Hematopoietic multipotent progenitor cell treated with erythropoietin and hydrocortisone succinate and interleukin-3 and kit ligand, for 8 days (in vitro differentiated cells): ENCODE data around the gene USF2.

Experiments
- DNase-seq: peaks from one replicate; pipeline ENCODE4 v3.0.0-alpha.2; 2015

Gene USF2

DNA sequence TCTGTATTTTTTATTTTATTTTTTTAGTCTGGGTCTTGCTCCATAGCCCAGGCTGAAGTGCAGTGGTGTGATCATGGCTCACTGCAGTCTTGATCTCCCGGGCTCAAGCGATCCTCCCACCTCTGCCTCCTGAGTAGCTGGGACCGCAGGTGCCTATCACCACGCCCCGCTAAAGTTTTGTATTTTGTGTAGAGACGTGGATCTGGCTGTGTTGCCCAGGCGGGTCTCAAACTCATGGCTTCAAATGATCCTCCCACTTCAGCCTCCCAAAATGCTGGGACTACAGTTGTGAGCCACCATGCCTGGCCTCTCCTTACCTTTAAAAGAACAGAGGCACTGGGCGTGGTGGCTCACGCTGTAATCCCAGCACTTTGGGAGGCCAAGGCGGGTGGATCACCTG is 19.0 kb downstream of the USF2 start:
- DNase-seq, result no peak

DNA sequence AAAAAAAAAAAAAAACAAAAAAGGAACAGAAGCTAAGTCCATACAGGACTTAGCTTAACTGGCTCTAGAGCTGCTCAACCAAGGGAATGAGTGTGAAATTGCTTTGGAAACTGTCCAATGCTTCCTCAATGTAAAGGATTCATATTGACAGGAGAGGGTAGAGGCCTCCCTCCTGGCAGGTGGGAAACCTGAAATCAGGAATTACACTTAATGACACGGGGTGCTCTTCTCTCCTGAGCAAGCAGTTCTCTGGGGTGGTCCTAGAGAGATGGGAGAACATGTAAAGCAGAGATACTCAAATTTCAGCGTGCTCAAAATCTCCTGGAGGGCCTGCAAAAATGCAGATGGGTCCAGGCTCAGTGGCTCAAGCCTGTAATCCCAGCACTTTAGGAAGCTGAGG is 19.6 kb downstream of the USF2 start:
- DNase-seq, result no peak

DNA sequence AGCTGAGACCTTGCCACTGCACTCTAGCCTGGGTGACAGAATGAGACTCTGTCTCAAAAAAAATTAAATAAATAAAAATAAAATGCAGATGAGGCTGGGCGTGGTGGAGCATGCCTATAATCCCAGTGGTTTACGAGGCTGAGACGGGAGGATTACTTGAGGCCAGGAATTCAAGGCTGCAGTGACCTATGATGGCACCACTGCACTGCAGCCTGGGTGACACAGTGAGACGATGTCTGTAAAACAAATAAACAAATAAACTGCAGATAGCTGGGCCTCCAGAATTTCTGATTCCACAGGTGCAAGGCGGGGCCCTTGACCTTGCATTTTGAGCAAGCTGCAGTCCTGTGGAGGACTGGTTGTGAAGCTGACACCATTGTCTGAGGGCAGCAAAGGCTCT is 20.1 kb downstream of the USF2 start:
- DNase-seq, result no peak

DNA sequence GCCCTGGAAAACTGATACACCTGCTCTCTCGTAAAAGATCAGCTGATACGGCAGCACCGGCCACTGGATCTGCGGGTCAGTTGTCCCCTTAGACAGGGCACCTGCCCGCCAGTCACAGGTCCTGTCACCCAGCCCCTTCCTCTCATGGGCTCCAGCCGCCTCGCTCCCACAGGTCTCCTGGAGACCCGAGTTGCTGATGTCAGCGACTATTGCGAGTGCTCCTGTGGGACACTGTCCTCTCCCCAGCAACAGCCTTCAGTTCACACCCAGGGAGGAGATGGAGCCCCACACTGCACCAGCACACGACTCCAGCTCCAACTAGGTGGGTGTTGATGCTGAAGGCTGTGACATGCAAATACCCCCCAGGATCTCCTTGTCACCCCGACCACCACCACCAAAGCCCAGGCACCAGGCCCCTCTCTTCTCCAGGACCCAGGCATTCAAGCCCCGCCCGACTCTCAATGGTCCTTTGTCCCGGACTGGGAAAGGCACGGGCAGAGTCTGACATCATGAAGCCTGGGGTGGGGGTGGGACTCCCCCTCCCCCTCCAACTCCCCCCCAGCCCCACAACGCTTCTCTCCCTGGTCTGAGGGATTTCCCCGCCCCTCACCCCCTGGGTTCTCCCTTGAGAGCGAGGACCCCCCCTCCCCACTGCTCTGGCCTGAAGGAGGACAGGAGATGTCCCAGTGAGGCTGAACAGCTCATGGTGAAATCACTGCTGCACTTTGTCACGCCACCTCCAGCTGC is 21.8 kb downstream of the USF2 start:
- DNase-seq, result no peak

DNA sequence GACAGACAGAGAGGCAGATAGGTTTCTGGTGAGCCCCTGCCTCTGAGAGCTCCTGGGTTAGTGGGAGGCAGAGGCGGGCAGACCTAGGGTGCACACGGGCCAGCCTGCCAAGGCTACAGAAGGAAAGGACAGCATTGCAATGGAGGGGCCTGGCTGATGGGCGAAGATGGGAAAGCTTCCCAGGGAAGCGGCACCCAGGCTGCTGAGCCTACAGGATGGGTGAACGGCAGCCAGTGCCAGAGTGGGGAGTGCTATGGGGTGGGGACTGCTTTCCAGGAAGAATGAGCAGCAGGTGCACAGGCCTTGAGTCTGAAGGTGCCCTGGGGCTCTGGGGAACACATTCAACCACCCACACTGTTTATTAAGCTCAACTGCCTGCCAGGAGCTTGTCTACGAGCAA is 22.5 kb downstream of the USF2 start:
- no peak for DNase-seq

DNA sequence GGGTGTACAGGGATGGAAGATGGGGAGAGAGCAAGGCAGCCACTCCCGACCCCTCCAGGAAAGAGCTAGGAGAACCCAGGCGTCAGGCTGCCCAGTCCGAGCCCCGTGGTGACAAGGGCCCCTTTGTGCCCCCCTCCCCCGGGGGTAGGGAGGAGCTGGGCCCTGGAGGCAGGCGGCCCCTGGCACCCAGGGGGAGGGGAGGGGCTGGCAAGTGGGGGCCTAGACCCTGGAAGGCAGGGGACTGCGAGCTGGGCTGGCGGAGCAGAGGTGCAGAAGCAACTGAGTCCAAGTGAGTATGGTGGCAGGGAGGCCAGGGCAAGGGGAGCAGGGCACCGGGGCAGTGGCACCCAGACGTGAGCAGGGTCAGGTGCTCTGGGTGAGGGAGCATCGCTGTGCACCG is 23.2 kb downstream of the USF2 start, which contains the start of gene MAG:
Gene MAG, plus strand, starts transcription at position 246 of the 400 bp plus-strand sequence. CDS start 3,248 bp downstream, outside the sequence.
- no peak for DNase-seq

DNA sequence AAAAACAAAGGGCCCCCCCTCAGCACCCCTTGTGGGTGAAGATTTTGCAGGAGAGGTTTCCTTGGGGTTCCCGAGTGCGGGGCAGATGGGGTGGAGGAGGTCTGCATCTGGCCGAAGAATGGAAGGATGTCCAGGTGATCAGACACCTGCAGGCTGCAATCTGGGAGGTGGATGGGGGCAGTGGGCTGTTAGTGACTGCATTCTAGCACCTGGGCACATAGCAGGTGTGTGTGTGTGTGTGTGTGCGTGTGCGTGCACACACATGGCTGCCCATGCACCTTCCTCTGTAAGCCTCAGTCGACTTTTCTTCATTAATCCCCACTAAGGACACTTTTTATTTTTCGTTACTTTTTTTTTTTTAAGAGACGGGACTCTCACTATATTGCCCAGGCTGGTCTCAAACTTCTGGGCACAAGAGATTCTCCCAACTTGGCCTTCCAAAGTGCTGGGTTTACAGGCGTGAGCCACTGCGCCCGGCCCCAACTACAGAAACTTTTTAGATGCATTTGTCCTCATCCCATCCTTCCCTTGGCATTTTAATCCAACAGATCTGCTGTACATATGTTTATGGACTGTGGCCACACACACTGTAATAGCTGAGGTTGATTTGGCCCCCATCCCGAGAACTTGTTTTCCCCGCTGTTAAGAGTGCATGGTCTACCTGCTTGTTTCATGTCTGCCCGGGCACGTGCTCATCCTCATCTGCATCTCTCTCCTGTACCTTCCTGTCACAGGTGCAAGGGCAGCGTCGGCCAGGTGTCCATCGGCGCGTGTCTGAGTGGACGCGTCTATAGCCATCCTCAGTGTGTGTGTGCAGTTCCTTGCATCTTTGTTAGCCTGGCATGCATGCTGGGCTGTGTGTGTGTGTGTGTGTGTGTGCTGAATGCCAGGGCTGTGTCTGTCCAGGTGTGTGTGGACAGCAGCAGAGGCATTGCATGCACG is 23.9 kb downstream of the USF2 start:
- no peak for DNase-seq

DNA sequence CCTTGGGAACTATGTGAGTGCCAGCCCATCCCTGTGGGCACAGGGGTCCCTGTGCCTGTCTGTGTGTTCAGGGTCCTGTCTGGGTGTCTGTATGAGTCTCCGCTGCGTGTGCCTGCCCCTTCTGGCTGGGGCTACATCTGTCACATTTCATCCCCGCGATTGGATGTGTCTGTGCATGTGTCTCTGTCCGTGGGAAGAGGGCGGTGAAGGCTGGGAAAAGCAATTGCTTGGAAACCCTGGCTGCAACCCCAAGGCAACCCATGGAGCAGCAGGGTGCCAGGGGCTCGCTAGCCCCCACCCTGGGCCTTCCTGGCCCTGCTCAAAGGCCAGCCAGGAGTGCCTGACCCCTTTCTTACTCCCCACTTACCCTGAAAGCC is 24.6 kb downstream of the USF2 start:
- DNase-seq, result no peak

DNA sequence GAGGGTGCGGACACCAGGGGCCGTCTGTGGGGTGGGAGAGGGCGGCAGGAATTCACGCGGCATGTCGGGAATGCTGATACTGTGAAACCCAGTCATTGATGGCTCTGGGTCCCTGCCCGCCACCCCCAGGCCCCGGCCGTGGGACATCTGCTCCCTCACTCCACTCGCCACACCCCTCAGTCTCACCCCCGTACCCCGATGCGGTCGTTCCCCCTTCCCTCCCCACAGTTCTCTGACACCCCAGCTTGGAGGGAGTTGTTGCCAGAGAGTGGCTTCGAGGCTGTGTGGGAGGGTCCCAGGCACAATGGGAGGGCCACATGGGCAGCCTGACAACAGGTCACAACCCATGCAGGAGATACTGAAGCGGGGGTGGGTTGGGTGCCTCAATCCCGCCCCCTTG is 25.0 kb downstream of the USF2 start:
- no peak for DNase-seq

DNA sequence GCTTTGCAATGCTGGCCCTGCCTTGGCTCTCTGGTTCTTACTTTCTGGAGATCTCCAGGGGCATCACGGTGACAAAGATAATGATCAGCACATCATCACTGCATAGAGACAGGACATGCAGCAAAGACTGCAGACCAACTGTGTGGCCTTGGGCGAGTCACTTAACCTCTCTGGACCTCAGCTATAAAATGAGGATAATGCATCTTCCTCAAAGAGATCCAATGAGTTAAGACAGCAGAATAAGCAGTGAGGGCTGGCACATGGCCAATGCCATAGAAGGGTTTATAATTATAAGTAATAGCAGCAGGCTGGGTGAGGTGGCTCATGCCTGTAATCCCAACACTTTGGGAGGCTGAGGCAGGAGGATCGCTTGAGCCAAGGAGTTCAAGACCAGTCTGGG is 25.6 kb downstream of the USF2 start:
- DNase-seq, result no peak

DNA sequence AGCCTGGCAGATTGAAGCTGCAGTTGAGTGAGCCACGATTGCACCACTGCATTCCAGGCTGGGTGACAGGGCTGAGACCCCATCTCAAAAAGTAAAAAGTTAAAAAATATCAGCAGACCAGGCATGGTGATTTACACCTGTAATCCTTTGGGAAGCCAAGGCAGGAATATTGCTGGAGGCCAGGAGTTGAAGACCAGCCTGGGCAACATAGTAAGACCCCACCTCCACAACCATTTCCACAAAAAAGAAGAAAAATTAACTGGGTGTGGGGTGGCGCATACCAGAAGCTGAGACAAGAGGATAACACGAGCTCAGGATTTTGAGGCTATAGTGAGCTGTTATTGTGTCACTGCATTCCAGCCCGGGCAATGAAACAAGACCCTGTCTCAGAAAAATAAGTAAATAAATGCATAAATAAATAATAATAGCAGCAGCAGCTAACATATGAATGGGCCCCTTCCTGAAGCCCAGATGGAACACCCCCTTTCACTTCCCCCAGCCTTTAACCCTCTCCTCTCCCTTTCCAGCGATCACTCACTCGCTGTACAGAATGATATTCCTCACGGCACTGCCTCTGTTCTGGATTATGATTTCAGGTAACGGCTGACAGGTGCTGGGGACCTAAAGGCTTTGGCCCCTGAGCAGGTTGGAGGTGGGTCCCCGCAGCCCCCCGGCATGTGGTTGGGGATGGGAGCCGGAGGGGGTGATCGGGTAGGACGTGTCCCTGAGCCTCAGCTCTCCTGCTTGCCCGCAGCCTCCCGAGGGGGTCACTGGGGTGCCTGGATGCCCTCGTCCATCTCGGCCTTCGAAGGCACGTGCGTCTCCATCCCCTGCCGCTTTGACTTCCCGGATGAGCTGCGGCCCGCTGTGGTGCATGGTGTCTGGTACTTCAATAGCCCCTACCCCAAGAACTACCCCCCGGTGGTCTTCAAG is 26.4 kb downstream of the USF2 start:
- no peak for DNase-seq

DNA sequence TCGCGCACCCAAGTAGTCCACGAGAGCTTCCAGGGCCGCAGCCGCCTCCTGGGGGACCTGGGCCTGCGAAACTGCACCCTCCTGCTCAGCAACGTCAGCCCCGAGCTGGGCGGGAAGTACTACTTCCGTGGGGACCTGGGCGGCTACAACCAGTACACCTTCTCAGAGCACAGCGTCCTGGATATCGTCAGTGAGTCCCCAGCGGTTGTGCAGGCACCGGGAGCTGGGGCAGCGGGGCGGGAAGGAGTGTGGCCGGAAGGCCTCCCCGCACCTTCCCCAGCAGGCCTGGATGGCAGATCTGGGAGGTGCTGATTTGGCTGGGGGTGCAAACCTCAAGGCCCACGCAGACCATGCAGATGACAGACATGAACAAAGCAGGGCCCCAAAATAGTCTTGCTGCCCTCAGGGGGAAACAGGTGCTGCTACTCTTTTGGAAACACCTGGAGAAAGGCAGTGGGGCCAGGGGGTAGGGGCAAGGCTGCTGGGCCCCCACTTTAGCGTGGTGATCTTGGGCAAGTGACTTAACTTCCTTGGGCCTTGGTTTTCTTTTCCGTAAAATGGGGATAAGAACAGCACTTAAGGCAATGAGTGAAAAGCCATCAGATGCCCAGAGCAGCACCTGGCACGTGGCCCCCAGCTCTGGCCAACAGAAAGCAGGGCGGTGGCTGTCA is 27.2 kb downstream of the USF2 start:
- no peak for DNase-seq

DNA sequence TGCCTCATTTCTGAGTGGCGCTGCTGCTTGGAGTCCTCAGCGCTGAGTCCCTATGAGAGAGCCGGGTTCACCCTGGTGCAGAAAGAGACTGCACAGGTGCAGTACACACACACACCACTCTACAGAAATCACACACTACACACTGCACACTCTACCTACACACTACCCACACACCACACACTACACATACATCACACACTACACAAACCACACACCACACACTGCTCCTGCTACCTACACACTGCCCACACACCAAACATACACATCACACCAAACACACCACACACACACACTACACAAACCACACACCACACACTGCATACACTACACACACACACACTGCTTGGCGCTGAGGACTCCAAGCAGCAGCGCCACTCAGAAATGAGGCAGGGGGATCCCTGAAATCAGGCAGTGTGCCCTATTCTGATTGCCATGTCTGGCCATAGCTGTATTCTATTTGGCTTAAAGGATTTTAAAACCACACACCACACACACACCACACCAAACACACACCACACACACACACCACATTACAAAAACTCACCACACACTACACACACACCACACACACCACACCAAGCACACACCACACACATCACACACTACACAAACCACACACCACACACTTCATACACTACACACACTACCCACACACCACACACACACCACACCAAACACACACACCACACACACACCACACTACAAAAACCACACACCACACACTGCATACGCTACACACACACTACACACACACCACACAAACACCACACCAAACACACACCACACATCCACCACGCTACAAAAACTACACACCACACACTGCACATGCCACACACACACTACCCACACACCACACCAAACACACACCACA is 28.1 kb downstream of the USF2 start:
- DNase-seq, result no peak

DNA sequence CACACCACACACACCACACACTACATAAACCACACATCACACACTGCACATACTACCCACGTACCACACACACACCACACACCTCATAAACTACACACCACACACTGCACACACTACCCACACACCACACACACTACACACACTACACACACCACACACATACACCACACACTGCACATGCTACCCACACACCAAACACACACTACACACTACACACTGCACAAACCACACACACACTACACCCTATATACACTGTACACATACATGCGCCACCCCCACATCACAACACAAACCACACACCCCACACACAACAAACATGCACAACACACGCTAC is 28.7 kb downstream of the USF2 start:
- no peak for DNase-seq

DNA sequence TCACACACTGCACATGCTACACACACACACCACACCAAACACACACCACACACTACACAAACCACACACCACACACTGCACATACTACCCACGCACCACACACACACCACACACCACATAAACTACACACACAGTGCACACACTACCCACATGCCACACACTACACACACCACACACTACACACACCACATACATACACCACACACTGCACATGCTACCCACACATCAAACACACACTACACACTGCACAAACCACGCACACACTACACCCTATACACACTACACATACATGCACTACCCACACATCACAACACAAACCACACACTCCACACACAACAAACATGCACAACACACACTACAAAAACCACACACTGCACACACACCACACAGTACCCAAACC is 29.2 kb downstream of the USF2 start:
- no peak for DNase-seq

DNA sequence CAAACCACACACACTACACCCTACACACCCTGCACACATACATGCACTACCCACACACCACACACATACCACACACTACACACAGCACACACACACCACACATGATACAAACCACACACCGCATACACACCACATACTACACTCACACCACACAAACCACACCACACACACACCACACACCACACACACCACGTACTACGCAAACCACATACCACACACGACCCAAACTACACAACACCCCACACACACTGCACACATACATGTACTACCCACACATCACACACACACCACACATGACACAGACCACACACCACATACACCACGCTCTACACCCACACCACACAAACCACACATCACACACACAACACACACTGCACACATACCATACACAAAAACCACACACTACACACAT is 29.8 kb downstream of the USF2 start:
- DNase-seq, result no peak

DNA sequence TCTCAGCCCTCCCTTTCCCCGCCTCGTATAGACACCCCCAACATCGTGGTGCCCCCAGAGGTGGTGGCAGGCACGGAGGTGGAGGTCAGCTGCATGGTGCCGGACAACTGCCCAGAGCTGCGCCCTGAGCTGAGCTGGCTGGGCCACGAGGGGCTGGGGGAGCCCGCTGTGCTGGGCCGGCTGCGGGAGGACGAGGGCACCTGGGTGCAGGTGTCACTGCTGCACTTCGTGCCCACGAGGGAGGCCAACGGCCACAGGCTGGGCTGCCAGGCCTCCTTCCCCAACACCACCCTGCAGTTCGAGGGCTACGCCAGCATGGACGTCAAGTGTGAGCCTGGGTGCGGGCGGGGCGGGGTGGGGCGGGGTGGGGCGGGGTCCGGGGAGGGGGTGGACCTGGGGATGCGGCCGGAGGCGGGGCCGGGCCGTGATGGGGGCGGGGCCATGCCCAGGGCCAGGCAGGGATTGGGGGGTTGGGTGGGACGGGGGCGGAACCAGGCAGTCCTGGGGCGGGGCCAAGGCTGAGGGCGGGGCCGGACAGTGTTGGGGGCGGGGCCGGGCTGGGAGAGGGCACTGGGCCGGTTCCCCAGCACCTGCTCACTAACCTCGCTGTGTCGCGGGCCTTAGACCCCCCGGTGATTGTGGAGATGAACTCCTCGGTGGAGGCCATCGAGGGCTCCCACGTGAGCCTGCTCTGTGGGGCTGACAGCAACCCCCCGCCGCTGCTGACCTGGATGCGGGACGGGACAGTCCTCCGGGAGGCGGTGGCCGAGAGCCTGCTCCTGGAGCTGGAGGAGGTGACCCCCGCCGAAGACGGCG is 31.0 kb downstream of the USF2 start:
- DNase-seq, result no peak

DNA sequence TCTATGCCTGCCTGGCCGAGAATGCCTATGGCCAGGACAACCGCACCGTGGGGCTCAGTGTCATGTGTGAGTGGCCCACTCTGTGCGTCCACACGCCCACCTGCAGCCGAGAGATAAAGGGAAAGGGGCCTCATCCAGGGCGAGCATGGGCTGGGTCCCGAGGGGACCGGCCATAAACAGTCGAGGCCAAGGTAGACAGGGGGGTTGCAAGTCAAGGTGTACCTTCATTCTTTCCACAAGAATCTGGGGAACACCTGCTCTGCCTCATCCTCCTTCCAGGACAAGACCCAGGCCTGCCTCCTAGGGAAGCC is 31.5 kb downstream of the USF2 start:
- no peak for DNase-seq

DNA sequence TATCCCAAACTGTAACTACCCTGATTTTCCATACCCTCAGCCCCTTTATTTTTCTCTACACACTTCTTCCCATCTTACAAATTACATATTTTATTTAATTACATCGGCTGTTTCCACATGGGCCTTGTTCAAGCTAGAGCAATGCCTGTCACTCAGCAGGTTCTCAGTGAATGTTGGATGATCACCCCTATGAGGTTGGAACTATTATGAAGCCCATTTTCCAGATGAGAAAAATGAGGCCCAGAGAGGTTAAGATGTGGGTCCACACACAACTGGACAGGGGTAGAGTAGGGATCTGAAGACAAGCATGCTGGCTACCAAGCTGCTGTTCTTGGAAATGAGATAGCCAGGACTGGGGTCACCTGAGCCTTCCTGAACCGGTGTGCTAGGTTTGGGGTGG is 33.2 kb downstream of the USF2 start:
- DNase-seq, result no peak

DNA sequence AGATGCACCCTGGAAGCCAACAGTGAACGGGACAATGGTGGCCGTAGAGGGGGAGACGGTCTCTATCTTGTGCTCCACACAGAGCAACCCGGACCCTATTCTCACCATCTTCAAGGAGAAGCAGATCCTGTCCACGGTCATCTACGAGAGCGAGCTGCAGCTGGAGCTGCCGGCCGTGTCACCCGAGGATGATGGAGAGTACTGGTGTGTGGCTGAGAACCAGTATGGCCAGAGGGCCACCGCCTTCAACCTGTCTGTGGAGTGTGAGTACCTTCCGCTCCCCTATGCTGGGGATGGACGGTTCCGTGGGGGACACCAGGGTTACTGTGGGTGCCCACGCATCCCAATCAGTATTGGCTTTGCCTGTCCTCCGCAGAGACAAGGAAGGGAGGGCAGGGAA is 33.7 kb downstream of the USF2 start:
- no peak for DNase-seq

DNA sequence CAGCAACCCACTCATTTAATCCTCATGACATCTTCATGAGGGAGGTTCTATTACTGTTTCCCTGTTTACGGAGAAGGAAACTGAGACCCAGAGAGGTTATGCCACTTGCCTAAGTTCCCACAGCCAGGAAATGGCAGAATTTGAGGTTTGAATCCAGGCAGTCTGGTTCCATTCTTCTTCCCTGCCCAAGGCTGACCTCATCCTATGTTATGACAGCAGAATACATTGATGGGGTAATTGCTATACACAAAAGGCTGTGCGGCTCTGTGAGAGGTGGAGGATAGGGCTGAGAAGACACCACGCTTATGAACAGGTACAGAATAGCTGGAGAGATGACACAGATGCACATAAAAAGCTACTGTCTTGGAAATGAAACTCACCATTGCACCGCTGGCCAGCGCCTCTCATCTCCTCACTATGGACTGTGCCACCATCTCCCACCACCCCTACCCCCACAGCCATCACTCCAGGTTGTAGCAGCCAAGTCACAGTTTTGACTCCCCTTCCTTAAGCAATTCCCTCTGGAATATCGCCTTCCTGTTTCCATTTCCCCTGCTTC is 34.7 kb downstream of the USF2 start:
- no peak for DNase-seq
